Stomach (tissue), 4 donors: ENCODE measurements around the gene VAMP2.

ENCODE experiments used
- EP300 ChIP-seq: sonication (generic); formaldehyde crosslinking; IDR thresholded peaks from one replicate; pipeline ENCODE4 v1.6.1; 2017; ENCODE audit warnings: antibody characterized with exemption
- TF ChIP-seq, protein P1 (sequence below), 7 experiments: fragments of 450-650 bp in 4 of 7; fragments of 200-600 bp in 3 of 7; sonication (generic) in 3 of 7; IDR thresholded peaks; one replicate each; pipeline ENCODE4 v1.5.1; 2016 to 2019; ENCODE audit warnings: antibody characterized with exemption in 7 of 7, control low read depth in 2 of 7, mild to moderate bottlenecking in 1 of 7

- no peak for TF ChIP-seq EP300
- TF ChIP-seq, protein P1, sequence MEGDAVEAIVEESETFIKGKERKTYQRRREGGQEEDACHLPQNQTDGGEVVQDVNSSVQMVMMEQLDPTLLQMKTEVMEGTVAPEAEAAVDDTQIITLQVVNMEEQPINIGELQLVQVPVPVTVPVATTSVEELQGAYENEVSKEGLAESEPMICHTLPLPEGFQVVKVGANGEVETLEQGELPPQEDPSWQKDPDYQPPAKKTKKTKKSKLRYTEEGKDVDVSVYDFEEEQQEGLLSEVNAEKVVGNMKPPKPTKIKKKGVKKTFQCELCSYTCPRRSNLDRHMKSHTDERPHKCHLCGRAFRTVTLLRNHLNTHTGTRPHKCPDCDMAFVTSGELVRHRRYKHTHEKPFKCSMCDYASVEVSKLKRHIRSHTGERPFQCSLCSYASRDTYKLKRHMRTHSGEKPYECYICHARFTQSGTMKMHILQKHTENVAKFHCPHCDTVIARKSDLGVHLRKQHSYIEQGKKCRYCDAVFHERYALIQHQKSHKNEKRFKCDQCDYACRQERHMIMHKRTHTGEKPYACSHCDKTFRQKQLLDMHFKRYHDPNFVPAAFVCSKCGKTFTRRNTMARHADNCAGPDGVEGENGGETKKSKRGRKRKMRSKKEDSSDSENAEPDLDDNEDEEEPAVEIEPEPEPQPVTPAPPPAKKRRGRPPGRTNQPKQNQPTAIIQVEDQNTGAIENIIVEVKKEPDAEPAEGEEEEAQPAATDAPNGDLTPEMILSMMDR (IDR thresholded peaks at IDR 0.05), result peak in 1 of 7 experiments; percentile 15
These were observed 10.5 kb upstream of the VAMP2 start for GRCh38 chr17:8173056-8173870.
